Activated CD8-positive, alpha-beta memory T cell treated with anti-CD3 and anti-CD28 coated beads, Interleukin-2, amount 50 U/mL, for 24 hours (primary cell): ENCODE results near the gene MYO15A.

ENCODE experiments used
- DNase-seq: peaks from one replicate; pipeline ENCODE4 v3.0.0-alpha.2; 2020; ENCODE audit errors: extremely low read depth

Gene MYO15A

DNA sequence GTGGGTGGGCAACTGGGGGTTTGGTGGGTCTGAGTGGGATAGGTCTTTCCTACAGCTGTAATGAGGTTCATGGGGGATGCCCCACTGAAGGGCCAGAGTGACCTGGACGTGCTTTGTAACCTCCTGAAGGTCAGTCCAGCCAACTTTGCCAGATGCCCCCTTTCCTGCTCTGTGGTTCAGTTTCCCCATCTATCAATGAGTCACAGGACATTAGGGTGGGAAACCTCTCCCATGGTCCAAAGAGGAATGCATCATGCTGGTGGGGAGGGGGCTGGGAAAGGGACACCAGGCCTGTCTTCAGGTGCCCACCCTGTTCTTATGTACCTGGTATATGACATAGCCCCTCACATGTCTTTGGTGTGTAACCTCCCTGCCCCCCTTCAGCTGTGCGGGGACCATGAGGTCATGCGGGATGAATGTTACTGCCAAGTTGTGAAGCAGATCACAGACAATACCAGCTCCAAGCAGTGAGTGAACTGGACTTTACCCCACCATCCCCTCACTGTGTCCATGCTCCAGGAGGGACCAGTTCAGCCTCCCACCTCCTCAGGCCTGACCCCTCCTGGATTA is 51.1 kb downstream of the MYO15A start:
- DNase-seq: no peak

DNA sequence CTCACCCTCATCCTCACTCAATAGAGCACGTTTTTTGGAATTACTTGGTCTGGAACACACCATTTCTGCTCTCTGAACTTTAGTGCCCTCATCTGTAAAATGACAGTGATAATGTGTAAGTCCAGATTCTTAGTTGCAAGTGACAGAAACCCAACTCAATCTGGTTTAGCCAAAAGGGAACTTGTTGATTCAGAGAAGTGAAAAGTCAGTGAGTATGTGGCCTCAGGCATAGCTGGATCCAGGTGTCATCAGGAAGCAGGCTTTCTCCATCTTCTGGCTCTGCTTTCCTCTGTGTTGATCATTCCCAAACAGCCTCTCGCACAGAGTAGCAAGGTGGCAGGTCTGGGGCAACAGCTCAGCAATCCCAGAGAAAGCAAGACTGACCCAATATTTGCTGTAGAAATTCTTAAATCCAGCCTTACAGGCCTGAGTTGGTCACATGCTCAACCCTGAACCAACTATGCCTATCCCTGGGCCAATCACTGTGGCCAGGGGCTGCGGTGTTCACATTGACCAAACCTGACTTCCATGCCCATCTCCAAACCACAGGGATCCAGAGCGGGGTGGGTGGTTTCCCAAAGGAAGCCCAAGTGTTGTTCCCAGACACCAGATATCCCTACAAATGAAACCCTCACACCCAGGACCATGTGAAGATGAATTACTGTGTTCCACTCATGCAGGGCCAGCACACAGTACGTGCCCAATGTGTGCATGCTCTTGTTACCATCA is 51.7 kb downstream of the MYO15A start:
- no peak for DNase-seq

DNA sequence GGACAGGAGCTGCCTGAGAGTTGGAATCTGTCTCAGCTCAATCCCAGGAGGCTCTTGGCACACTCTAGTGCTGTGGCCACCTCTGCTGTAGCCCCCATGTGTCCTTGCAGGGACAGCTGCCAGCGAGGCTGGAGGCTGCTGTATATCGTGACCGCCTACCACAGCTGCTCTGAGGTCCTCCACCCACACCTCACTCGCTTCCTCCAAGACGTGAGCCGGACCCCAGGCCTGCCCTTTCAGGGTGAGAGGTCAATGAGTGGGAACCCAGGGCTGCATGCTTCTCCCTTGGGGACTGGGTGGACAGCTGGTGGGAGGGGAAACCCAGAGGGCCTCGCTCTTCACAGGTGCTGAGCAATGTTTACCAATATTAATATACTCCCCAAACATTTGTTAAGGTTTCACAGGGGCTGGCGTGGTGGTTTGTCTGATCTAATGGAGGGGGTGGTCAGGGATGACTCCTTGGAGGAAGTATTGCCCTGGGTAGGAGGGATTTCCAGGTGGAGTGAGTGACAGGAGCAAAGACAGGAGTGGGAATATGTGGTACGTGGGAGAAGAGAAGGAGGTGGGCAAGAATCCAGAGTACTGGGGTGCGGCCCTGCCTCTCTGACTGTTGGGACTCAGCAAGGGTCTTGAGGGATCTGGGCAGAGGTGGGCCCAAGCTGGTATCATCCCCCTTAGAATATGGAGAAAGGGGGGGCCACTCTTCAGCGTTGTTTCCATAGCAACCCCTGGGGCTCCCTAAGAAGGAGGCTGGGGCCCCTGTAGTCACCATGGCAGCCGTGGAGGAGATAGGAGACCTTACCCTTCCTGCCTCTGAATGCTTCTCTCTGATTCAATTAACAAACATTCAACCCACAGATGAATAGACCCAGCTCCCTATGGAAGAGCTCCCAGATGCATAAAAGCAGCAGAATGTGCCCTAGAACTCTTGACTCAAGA is 52.9 kb downstream of the MYO15A start:
- no peak for DNase-seq

DNA sequence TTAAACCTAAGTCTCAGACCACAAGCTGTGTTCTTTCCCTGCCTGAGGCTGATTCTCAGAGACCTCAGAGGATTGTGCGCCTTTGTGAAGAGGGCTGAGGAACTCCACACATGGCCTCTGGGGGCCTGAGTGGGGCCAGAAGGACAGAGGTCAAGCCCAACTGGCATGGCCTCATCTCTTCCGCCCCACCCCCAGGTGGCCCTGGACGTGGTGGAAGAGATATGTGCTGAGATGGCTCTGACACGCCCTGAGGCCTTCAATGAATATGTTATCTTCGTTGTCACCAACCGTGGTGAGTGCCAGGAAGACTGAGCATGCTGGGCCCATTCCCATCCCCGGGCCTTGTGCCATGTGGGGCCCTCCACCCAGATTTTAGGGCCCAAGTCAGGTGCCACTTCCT is 55.0 kb downstream of the MYO15A start:
- no peak for DNase-seq

DNA sequence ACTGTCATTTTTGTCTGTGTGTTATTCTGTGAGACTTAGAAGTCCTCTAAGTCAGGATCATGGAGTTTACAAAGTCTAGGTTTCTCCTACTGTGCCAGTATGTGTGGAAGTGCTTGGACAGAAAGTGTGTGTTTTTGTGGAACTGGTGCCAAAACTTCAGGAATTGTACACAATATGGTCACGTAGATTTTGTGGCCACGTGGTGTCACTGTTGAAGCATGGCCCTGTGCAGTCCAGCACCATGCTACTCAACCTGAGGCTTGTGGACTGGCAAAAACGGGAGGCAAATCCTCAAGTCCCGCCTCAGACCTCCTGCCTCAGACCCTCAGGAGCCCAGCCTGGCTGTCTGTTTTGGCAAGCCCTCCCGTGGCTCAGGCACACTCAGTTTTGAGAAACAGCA is 58.3 kb downstream of the MYO15A start:
- DNase-seq: no peak

DNA sequence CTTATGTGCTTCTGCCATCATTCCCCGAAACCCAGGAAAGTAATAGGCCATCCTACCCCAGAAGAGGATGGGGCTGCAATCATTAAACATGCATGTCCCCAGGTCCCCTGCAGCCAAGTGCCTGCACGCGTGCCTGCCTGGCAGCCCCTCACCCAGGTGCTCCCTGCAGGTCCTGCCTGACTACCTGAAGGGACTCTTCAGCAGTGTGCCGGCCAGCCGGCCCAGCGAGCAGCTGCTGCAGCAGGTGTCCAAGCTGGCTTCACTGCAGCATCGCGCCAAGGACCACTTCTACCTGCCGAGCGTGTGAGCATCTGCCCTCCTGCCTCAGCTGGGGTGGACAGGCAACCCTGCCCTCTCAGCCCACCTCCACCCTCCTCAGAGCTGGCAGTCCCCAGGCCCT is 58.9 kb downstream of the MYO15A start:
- DNase-seq: no peak

DNA sequence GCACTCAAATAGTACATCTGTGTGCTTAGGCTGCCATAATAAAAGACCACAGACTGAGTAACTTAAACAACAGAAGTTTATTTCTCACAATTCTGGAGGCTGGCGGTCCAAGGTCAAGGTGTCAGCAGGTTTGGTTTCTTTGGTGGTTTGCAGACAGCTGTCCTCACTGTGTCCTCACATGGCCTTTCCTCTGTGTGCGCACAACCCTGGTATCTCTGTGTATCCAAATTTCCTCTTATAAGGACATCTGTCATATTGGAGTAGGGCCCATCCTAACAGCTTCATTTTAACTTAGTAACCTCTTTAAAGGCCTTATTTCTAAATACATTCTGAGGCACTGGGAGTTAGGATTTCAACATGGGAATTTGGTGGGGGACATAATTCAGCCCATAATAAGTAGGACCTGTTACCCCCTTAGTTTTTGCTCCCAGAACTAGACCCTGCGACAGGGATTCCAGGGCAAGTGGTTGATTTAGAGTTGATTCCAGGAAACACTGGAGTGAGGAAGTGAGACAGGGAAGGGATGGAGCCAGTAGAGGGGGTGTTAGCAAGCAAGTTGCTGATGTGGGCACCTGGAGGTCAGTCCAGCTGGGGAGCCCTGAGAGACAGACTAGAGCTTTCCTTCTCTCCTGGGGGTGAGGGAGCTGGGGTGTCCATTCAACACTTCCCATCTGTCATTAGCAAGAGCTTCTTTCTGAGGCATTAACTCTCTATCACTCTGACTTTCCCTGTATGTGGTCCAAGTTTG is 64.1 kb downstream of the MYO15A start:
- no peak for DNase-seq

DNA sequence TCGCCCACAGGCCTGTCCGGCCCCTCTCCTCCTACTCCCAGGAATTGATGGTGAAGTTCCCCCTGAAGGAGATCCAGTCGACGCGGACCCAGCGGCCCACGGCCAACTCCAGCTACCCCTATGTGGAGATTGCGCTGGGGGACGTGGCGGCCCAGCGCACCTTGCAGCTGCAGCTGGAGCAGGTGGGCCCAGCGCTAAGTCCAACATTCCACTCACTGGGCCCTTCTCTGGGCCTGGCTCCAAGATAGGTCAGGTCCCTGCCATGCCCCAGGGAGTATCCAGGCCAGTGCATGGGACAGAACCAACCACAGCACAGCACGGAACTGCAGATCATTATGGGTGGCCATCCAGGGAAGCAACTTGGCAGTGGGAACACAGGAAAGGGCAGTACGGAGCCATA is 65.2 kb downstream of the MYO15A start:
- no peak for DNase-seq

DNA sequence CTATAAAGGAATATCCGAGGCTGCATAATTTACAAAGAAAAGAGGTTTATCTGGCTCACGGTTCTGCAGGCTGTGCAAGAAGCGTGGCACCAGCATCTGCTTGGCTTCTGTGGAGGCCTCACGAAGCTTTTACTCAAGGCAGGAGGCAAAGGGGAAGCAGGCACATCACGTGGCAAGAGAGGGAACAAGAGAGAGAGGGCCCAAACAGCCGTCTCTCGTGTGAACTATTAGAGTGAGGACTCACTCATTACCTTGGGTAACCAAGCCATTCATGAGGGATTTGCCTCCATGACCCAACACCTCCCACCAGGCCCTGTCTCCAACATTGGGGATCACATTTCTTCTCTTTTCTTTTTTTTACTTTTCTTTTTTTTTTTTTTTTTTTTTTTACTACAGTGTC is 67.6 kb downstream of the MYO15A start:
- DNase-seq: no peak

DNA sequence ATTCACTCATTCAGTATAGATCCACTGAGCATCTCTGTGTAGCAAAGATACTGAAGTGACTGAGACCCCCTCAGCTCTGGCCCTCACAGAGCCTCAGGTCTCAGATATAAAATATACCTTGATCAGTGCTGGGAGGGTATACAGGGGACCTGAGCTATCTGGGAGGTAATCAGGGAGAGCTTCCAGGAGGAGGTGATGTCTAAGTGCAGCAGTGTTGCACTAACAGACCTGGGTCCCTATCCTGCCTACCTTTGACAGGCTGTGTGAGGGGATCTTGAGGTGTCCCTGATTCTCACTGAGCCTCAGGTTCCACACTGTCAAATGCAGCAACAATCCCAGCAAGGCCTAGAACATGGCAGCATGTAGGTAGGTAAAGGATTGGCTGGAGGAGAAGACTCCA is 68.6 kb downstream of the MYO15A start:
- DNase-seq: no peak

DNA sequence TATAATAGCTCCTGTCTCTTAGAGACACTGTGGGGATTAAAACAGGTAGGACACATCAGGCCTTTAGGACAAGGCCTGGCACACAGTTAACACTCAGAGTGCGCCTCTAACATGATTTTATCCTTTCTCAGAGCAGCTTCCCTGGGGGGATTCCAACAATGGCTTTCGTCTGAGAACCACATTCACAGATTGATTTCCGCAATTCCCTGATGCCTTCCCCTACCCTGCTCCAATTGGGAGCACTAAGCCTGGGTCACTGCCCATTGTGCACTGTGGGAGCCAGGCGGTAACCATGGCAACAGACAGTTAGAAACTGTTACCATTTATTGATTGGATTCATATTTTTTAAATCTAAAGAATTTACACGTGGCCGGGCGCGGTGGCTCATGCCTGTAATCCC is 69.2 kb downstream of the MYO15A start:
- no peak for DNase-seq

DNA sequence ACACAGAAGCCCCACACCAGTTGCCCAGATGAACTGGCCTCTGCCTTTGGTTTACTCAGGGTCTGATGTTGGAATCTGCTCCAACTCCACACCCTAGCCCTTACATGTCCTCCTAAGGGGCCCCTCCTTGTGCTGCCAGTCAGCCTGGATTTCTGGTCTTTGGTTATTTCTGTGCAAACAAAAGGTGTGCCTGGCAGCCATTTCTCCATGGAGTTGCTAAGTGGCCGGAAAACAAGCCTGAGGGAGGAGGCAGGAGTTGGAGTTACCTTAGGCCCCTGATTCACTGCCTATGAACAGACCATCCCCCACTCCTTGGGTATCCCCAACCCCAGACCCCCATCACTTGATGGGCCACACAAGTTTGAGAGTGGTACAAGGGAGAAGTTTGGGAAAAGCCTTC is 70.6 kb downstream of the MYO15A start:
- no peak for DNase-seq

DNA sequence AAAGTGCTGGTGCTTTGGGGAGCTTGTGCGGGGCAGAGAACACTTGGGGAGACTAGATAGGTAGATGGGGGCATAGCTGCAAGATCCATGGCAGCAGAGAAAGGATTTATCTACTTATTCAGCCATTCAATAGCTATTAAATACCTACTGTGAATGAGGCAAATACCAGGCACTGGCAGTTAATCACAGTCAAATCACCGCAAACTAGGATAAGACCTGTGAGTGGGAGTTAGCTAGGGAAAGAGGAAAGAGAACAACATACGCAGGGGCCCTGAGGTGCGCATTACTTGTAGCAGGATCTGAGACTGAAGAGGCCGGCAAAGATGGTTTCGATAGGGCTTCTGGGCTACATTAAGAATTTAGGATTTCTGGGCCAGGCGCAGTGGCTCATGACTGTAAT is 71.2 kb downstream of the MYO15A start:
- DNase-seq: no peak

DNA sequence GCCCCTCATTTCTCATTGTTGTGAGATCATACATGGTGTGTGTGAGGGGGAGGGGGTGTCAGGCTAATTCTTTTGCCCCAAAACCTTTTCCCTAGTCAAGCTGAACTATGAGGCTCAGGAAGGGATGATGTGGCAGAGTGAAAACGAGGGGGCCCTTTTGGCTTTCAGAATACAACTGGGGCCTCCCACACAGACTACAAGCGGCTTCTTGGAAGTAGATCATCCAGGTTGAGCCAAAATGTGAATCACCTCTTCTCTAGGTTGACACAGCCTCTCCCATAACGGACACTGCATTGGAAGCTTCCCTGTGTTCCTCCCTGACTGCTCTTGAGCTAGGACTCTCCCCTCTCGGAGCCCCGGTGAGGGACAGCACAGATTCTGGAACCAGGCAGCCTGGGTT is 72.8 kb downstream of the MYO15A start:
- peak; percentile 18 for DNase-seq

DNA sequence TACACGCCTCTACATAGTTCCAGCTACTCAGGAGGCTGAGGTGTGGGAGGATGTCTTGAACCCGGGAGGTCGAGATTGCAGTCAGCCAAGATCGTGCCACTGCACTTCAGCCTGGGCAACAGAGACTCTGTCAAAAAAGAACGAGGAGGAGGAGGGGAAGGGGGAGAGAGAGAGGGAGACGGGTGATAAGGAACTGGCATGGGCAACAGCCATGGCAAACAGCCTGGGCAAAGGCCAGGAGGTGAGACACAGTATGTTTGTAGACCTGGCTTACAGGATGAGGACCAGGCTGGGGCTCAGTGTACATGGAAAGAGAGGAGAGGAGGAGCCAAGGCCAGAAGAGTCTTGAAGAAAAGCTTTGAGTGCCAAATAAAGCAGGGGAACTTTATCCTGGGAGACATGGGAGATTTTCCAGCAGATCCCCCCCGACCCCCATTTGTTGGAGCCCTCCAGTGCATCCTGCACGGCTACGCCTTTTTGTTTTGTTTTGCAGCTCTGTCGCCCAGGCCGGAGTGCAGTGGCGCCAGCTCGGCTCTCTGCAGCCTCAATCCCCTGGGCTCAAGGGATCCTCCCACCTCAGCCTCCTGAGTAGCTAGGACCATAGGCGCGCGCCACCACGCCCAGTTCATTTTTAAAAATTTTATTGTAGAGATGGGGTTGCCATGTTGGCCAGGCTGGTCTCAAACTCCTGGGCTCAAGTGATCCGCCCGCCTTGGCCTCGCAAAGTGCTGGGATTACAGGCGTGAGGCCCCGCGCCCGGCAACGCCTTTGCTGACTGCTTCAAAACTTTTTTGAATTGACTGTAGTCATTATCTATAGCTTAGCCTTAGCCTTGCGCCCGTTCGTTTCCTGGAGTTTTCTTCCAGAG is 73.8 kb downstream of the MYO15A start:
- DNase-seq: no peak

DNA sequence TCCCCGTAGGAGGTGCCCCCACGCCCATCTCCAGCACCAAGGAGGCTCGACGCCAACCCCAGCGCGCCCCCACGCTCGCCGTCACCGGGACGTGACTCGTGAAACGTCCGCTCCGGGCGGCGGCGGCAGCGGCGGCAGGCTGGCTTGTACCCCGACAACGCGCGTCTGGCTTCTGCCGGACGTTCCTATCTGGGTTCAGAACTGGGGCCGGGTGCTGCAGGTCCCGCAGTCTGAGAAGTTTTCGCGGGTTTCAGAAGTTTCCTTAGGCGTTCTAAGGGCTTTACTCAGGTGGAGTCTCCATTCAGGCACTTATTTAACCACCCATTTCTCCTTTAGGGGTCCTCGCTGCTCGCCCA is 74.4 kb downstream of the MYO15A start:
- peak; percentile 59 for DNase-seq

DNA sequence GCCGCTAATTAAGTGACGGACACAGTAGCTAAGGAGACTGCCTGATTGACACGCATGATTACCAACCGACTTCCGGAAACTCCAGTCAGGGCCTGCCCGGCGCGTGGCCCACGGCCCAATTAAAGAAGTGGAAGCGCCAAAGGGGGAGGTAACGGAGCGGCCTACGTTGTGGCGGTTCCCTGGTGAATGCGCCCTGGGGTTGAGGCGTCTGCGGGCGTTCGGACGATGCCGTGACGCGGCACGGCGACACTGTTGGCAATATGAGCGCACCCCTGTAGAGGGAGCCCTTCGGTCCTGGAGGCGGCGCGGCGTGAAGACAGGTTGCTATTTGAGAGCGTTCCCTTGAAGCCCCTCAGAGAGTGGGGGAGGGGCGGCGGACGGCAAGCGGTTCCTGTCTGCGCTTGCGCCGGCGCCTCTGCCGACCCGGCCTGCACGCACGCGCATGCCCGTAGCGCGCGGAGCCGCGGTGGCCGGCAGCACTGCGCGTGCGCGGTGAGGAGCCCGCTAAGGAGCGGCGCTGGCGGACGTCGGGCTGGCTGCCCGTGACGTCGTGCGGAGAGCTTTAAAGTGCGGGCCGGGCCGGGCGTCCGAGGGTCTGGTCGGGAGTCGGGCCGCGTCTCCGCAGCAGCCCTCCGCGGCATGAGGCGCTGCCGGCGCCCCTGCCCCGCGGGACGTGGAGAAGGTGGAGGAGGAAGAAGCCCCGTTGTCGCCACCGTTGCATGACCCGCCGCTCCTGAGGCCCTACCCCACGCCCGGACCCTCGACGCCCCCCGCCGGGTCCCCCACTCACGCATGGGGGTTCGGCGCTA is 75.0 kb downstream of the MYO15A start, which contains the start of gene ALKBH5:
ALKBH5 (plus strand) TSS at position 495 of the 809 bp plus-strand sequence. CDS start 416 bp downstream, outside the sequence.
- peak; percentile 92 for DNase-seq

DNA sequence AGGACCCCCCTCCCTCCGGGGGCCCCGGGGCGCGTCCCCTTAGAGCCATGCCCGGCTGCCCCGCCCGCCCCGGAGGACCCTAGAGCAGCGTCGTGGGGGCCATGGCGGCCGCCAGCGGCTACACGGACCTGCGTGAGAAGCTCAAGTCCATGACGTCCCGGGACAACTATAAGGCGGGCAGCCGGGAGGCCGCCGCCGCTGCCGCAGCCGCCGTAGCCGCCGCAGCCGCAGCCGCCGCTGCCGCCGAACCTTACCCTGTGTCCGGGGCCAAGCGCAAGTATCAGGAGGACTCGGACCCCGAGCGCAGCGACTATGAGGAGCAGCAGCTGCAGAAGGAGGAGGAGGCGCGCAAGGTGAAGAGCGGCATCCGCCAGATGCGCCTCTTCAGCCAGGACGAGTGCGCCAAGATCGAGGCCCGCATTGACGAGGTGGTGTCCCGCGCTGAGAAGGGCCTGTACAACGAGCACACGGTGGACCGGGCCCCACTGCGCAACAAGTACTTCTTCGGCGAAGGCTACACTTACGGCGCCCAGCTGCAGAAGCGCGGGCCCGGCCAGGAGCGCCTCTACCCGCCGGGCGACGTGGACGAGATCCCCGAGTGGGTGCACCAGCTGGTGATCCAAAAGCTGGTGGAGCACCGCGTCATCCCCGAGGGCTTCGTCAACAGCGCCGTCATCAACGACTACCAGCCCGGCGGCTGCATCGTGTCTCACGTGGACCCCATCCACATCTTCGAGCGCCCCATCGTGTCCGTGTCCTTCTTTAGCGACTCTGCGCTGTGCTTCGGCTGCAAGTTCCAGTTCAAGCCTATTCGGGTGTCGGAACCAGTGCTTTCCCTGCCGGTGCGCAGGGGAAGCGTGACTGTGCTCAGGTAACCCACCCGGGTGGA is 75.8 kb downstream of the MYO15A start:
- peak; percentile 33 for DNase-seq

DNA sequence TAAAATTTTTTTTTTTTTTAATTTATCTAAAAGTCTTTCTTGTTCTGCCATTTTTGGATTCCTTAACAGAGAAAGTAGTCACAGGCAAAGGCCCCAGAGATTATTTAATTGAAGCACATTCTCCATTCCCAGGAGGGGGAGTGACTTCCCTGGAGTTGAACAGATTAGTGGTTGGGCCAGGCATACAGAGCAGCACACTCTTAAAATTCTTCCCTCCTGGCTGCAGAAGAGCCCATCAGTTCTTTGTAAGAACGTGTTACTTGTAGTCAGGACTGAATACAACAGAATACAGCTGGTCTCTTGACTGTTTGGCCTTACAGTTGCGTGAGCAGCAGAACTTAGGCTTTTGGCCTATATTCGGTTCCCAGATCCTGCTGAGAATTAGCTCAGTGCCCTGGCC is 76.8 kb downstream of the MYO15A start:
- DNase-seq: no peak
